Pons (tissue), 1 donor: ENCODE results near the gene RHOF.
"Not testable (repeated sequence)": the region's sequence is repeated elsewhere in the genome, so short reads cannot be mapped to it uniquely, and the experiment has no call there.

Experiments
- DNase-seq: peaks from one replicate; pipeline ENCODE4 v3.0.0-alpha.2; 2016; ENCODE audit warnings: low spot score

Gene RHOF

GRCh38 chr12:121792607-121793439 lies 665 bp downstream of the RHOF start:
- DNase-seq: no peak

- no peak for DNase-seq
Observed at GRCh38 chr12:121791671-121792551, 1.6 kb downstream of the RHOF start.

DNA sequence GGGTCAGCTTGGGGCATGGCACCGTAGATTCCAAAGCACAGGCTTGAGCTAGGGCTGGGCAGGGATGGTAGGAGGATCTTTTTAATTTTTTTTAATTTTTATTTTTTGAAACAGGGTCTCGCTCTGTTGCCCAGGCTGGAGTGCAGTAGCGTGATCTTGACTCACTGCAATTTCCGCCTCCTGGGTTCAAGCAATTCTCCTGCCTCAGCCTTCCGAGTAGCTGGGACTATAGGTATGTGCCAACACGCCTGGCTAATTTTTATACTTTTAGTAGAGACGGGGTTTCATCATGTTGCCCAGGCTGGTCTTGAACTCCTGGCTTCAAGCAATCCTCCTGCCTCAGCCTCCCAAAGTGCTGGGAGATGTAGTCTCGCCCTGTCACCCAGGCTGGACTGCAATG lies 2.7 kb downstream of the RHOF start:
- DNase-seq: not testable (repeated sequence)

GRCh38 chr12:121789800-121790728 lies 3.4 kb downstream of the RHOF start:
- DNase-seq: no peak

GRCh38 chr12:121789233-121789781 lies 4.2 kb downstream of the RHOF start:
- no peak for DNase-seq

- DNase-seq: no peak
Observed at GRCh38 chr12:121788176-121788818, 5.2 kb downstream of the RHOF start.

DNA sequence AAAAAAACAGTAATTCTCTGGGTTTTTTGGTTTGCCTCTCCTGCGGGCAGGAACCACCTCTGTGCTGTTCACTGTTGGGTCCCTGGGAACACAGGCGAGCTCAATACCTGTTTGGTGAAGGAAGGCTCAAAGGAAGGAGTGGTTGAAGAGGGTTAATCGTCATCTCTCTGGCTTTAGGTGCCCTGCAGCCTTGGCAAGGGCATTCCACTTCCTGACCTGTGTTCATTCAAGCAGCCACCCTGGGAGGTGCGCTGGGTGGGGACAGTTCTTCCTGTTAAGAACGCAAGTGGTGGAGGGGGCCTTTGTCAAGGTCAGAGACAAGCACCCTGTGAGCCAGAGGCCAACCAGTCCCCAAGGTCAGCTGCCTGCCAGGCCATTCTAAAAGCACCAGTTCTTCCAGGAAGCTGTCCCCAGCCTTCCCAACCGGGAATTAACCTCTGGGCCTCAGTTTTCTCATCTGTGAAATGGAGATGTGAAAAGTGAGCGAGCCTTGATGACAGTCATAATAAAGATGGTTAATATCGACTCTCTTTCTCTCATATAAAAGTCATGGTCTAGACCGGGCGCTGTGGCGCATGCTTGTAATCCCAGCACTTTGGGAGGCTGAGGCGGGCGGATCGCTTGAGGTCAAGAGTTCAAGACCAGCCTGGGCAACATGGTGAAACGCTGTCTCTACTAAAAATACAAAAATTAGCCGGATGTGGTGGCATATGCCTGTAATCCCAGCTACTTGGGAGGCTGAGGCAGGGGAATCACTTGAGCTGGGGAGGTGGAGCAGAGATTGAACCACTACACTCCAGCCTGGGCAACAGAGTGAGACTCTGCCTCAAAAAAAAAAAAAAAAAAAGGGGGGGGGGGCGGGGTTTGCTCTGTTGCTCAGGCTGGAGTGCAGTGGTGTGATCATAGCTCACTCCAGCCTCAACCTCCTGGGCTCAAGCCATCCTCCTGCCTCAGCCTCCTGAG lies 6.1 kb downstream of the RHOF start:
- DNase-seq: no peak

- DNase-seq: no peak
Observed at GRCh38 chr12:121786440-121786825, 7.1 kb downstream of the RHOF start.

GRCh38 chr12:121784460-121784859 lies 9.0 kb downstream of the RHOF start:
- no peak for DNase-seq

GRCh38 chr12:121783766-121784165 lies 9.7 kb downstream of the RHOF start:
- DNase-seq: no peak

DNA sequence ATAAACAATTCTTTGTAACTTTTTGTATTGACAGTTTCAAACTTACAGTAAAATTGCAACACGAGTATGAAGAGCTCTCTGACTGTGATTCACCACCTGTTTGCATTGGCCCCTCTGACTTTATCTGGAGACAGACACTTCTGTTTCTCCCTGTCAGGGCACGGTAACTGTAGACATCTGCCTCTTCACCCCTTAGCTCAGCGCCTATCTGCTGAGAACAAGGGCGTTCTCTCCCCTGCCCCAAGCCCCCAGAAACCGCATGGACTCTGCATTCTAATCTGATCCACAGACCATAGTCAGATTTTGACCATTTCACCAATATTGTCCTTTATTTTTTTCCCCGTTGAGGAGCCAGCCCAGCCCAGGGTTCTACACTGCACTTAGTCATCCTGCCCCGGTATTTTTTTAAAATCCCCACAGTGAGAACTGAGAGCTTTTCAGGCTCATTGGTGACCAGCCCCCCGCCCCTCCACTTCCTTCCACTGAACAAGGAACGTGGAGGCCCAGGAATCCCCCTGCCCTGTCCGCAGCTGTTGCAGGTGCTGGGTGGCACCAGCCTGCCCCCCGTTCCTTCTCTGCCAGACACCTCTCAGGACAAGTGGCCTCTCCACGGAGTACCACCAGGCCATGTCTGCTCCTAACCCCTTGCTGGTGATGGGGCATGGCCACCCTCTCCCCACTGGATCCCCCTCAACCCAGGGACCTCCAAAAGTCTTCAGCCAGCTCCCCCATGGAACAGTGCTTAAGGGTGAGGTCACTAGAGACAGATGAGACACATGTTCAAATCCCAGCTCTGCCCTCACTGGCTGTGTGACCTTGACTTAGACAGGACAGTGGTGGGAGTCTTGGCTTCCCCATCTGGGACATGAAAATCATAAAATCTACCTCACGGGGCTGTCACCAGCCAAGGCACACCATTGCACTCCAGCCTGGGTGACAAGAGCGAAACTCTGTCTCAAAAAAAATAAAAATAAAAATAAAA lies 11.2 kb downstream of the RHOF start:
- DNase-seq: no peak

- no peak for DNase-seq
Observed at GRCh38 chr12:121781484-121781997, 11.9 kb downstream of the RHOF start.

- DNase-seq: no peak
Observed at GRCh38 chr12:121780429-121780828, 13.1 kb downstream of the RHOF start.

DNA sequence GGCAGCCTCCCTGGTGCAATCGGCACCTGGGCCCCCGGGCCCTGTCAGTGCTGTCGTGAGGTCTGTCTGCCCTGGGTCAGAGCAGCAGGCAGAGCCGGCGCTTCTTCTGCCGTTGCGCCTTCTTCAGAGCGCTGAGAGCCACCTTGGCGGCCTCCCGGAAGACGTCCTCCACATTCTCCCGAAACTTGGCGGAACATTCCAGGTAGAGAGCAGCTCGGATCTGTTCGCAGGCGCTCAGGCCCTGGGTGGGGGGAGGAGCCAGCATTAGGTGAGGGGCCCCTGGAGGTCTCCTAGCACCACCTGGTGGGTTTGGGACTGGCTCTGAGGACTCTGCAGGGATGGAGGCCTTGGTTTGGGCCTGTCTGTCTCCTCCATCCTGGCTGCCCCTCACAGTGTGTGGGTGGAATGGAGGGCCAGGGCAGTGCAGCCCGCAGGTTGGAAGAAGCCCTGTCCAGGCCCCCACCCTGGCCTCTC lies 14.0 kb downstream of the RHOF start:
- no peak for DNase-seq

- DNase-seq: no peak
Observed at GRCh38 chr12:121778567-121779421, 14.7 kb downstream of the RHOF start.

DNA sequence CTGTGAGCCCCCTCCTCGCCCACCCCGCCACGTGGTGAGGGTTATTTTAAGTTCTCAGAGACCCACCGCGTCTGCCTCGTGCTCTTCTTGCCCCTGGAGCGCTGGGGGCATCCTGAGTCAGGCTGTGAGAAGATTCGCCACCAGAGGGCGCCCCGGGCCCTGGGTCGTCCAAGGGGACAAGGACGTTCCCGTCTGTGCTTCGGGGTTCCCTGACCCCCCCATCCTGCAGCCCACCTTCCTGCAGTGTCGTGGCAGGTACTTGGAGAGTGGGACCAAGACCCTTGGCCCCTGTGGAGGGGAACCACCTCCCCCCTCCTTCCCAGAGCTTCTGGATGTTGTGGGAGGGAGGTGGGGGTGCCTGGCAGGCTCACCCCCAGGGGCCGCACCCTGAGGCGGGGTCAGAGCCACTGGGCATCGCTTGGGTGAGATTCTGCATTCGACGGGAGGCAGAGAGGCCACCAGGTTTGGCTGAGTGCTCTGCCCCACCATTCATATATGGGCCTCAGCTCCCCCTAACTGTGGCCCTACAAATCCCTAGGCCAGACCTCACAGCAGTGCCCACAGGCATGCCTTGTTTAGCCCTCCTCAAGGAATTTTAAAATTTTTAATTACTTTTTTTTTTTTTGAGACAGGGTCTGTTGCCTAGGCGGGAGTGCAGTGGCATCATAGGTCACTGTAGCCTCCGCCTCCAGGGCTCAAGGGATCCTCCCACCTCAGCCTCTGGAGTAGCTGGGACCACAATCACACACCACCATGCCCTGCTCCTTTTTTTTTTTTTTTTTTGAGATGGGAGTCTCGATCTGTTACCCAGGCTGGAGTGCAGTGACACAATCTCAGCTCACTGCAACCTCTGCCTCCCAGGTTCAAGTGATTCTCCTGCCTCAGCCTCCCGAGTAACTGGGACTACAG lies 17.0 kb downstream of the RHOF start:
- DNase-seq: no peak
